RWPE2 (cell line): ENCODE data around the gene ZNF362.

Source experiments
- ATAC-seq: fragments of 200-7000 bp; cut with Tn5 transposase; 3 replicates; pipeline ENCODE4 v1.9.1; 2021; ENCODE audit warnings: low read depth
- DNase-seq: peaks from one replicate; pipeline ENCODE4 v3.0.0-alpha.2; 2020; ENCODE audit warnings: low spot score
- H3K27ac ChIP-seq: fragments of 450-650 bp; 2 replicates; pipeline ENCODE4 v1.5.1; 2017; ENCODE audit warnings: mild to moderate bottlenecking; ENCODE audit not compliant: poor library complexity, severe bottlenecking
- H3K27me3 ChIP-seq: fragments of 250-450 bp; sonication (Bioruptor Pico); 2 replicates; pipeline ENCODE4 v1.5.1; 2021; ENCODE audit warnings: mild to moderate bottlenecking, moderate library complexity; ENCODE audit not compliant: insufficient read depth, poor library complexity, severe bottlenecking
- H3K36me3 ChIP-seq: fragments of 250-450 bp; sonication (Bioruptor Pico); 2 replicates; pipeline ENCODE4 v1.5.1; 2020; ENCODE audit warnings: low read depth, mild to moderate bottlenecking, moderate library complexity
- H3K4me1 ChIP-seq: fragments of 250-450 bp; sonication (Bioruptor Pico); 2 replicates; pipeline ENCODE4 v1.5.1; 2021; ENCODE audit warnings: mild to moderate bottlenecking, moderate library complexity; ENCODE audit not compliant: insufficient read depth, poor library complexity, severe bottlenecking
- H3K4me3 ChIP-seq: fragments of 250-450 bp; sonication (Bioruptor Pico); 2 replicates; pipeline ENCODE4 v1.5.1; 2021; ENCODE audit warnings: mild to moderate bottlenecking, moderate library complexity; ENCODE audit not compliant: severe bottlenecking
- H3K9me3 ChIP-seq: fragments of 250-450 bp; sonication (Bioruptor Pico); 2 replicates; pipeline ENCODE4 v1.5.1; 2021; ENCODE audit warnings: mild to moderate bottlenecking, moderate library complexity; ENCODE audit not compliant: severe bottlenecking
- CTCF ChIP-seq: fragments of 450-650 bp; IDR thresholded peaks from one replicate; pipeline ENCODE4 v1.5.1; 2017; ENCODE audit warnings: mild to moderate bottlenecking, moderate library complexity; ENCODE audit not compliant: poor library complexity, severe bottlenecking

The ZNF362 gene

GRCh38 chr1:33284049-33284448, 27.8 kb downstream of the ZNF362 start:
- ATAC-seq, result no peak
- H3K4me3 ChIP-seq, result no peak overlapping the region
- H3K27ac ChIP-seq, result no peak overlapping the region
- H3K4me1 ChIP-seq, result no peaks in the 10 kb centered on the region
- no peak for TF ChIP-seq CTCF
- no peak for DNase-seq
- peaks cover 28% of the 10 kb centered on the region for H3K36me3 ChIP-seq
- H3K9me3 ChIP-seq, result no peaks in the 10 kb centered on the region
- H3K27me3 ChIP-seq, result no peaks in the 10 kb centered on the region

GRCh38 chr1:33286451-33287185, 30.3 kb downstream of the ZNF362 start:
- peaks cover 17% of the 10 kb centered on the region for H3K36me3 ChIP-seq
- H3K27me3 ChIP-seq, result no peaks in the 10 kb centered on the region
- H3K4me3 ChIP-seq, result no peak overlapping the region
- DNase-seq (peak; percentile 35), ATAC-seq (no peak)
- H3K9me3 ChIP-seq, result no peaks in the 10 kb centered on the region
- TF ChIP-seq CTCF, result no peak
- H3K27ac ChIP-seq, result no peak overlapping the region
- no peaks in the 10 kb centered on the region for H3K4me1 ChIP-seq

- ATAC-seq, result no peak
- DNase-seq, result no peak
- no peak overlapping the region for H3K27ac ChIP-seq
- peaks cover 10% of the 10 kb centered on the region for H3K36me3 ChIP-seq
- no peaks in the 10 kb centered on the region for H3K9me3 ChIP-seq
- no peak for TF ChIP-seq CTCF
- no peaks in the 10 kb centered on the region for H3K4me1 ChIP-seq
- no peak overlapping the region for H3K4me3 ChIP-seq
- no peaks in the 10 kb centered on the region for H3K27me3 ChIP-seq
These were observed 31.0 kb downstream of the ZNF362 start for GRCh38 chr1:33287317-33287716.

GRCh38 chr1:33288976-33289857, 32.9 kb downstream of the ZNF362 start:
- Histone ChIP-seq H3K9me3 (no peaks in the 10 kb centered on the region), H3K27ac (no peak overlapping the region), H3K36me3 (0 out of 2 replicates have a peak, but pooled peaks cover 8% of the 10 kb centered on the region), H3K4me1 (no peaks in the 10 kb centered on the region), H3K4me3 (no peak overlapping the region), H3K27me3 (no peaks in the 10 kb centered on the region)
- ATAC-seq (no peak), DNase-seq (peak; percentile 49)
- TF ChIP-seq CTCF, result no peak
